Measurements from ENCODE around the gene PARD6G.

The PARD6G gene

GRCh38 chr18:80191264-80191663 is 56.0 kb downstream of the PARD6G start:
- H3K27ac ChIP-seq (ENCODE audit: low read depth, low read length): no peak overlapping the region
- H3K4me1 ChIP-seq (ENCODE audit: control insufficient read depth in 1 of 2, insufficient read depth in 2 of 2, low read length in 2 of 2): no peaks in the 10 kb centered on the region
- H3K27me3 ChIP-seq (ENCODE audit: control insufficient read depth in 1 of 2, insufficient read depth in 2 of 2, low read length in 2 of 2): no peaks in the 10 kb centered on the region
- H3K9me3 ChIP-seq (ENCODE audit: control insufficient read depth in 1 of 2, low read length in 2 of 2): no peaks in the 10 kb centered on the region
- H3K9ac ChIP-seq (ENCODE audit: low read depth in 1 of 2, low read length in 2 of 2): no peak overlapping the region
- H3K36me3 ChIP-seq (ENCODE audit: control insufficient read depth in 1 of 2, insufficient read depth in 2 of 2, low read length in 2 of 2): no peaks in the 10 kb centered on the region
- no peak overlapping the region for H3K4me3 ChIP-seq (ENCODE audit: low read depth in 1 of 2, low read length in 2 of 2)

- H3K9me3 ChIP-seq (ENCODE audit: control insufficient read depth in 1 of 2, low read length in 2 of 2): peaks cover 0 to 4% of the 10 kb centered on the region in 2 donors
- no peaks in the 10 kb centered on the region for H3K4me1 ChIP-seq (ENCODE audit: control insufficient read depth in 1 of 2, insufficient read depth in 2 of 2, low read length in 2 of 2)
- no peak overlapping the region for H3K27ac ChIP-seq (ENCODE audit: low read depth, low read length)
- H3K36me3 ChIP-seq (ENCODE audit: control insufficient read depth in 1 of 2, insufficient read depth in 2 of 2, low read length in 2 of 2): no peaks in the 10 kb centered on the region
- no peaks in the 10 kb centered on the region for H3K27me3 ChIP-seq (ENCODE audit: control insufficient read depth in 1 of 2, insufficient read depth in 2 of 2, low read length in 2 of 2)
- H3K4me3 ChIP-seq (ENCODE audit: low read depth in 1 of 2, low read length in 2 of 2): no peak overlapping the region
- H3K9ac ChIP-seq (ENCODE audit: low read depth in 1 of 2, low read length in 2 of 2): no peak overlapping the region
Measured at GRCh38 chr18:80190311-80190710, 57.0 kb downstream of the PARD6G start.

GRCh38 chr18:80189531-80189865 is 57.8 kb downstream of the PARD6G start:
- no peak overlapping the region for H3K4me3 ChIP-seq (ENCODE audit: low read depth in 1 of 2, low read length in 2 of 2)
- no peak overlapping the region for H3K27ac ChIP-seq (ENCODE audit: low read depth, low read length)
- H3K4me1 ChIP-seq (ENCODE audit: control insufficient read depth in 1 of 2, insufficient read depth in 2 of 2, low read length in 2 of 2): no peaks in the 10 kb centered on the region
- H3K27me3 ChIP-seq (ENCODE audit: control insufficient read depth in 1 of 2, insufficient read depth in 2 of 2, low read length in 2 of 2): no peaks in the 10 kb centered on the region
- no peaks in the 10 kb centered on the region for H3K36me3 ChIP-seq (ENCODE audit: control insufficient read depth in 1 of 2, insufficient read depth in 2 of 2, low read length in 2 of 2)
- H3K9me3 ChIP-seq (ENCODE audit: control insufficient read depth in 1 of 2, low read length in 2 of 2): peaks cover 0 to 4% of the 10 kb centered on the region in 2 donors
- no peak overlapping the region for H3K9ac ChIP-seq (ENCODE audit: low read depth in 1 of 2, low read length in 2 of 2)

- H3K4me3 ChIP-seq (ENCODE audit: low read depth in 1 of 2, low read length in 2 of 2): no peak overlapping the region
- no peaks in the 10 kb centered on the region for H3K27me3 ChIP-seq (ENCODE audit: control insufficient read depth in 1 of 2, insufficient read depth in 2 of 2, low read length in 2 of 2)
- H3K4me1 ChIP-seq (ENCODE audit: control insufficient read depth in 1 of 2, insufficient read depth in 2 of 2, low read length in 2 of 2): no peaks in the 10 kb centered on the region
- no peak overlapping the region for H3K9ac ChIP-seq (ENCODE audit: low read depth in 1 of 2, low read length in 2 of 2)
- no peak overlapping the region for H3K27ac ChIP-seq (ENCODE audit: low read depth, low read length)
- no peaks in the 10 kb centered on the region for H3K36me3 ChIP-seq (ENCODE audit: control insufficient read depth in 1 of 2, insufficient read depth in 2 of 2, low read length in 2 of 2)
- H3K9me3 ChIP-seq (ENCODE audit: control insufficient read depth in 1 of 2, low read length in 2 of 2): peaks cover 0 to 4% of the 10 kb centered on the region in 2 donors
Measured at GRCh38 chr18:80188643-80189530, 58.4 kb downstream of the PARD6G start.

GRCh38 chr18:80187956-80188642 is 59.2 kb downstream of the PARD6G start:
- Histone ChIP-seq H3K27ac (ENCODE audit: low read depth, low read length) (no peak overlapping the region), H3K4me1 (ENCODE audit: control insufficient read depth in 1 of 2, insufficient read depth in 2 of 2, low read length in 2 of 2) (no peaks in the 10 kb centered on the region), H3K4me3 (ENCODE audit: low read depth in 1 of 2, low read length in 2 of 2) (no peak overlapping the region), H3K9me3 (ENCODE audit: control insufficient read depth in 1 of 2, low read length in 2 of 2) (peaks cover 0 to 4% of the 10 kb centered on the region in 2 donors), H3K36me3 (ENCODE audit: control insufficient read depth in 1 of 2, insufficient read depth in 2 of 2, low read length in 2 of 2) (no peaks in the 10 kb centered on the region), H3K27me3 (ENCODE audit: control insufficient read depth in 1 of 2, insufficient read depth in 2 of 2, low read length in 2 of 2) (no peaks in the 10 kb centered on the region), H3K9ac (ENCODE audit: low read depth in 1 of 2, low read length in 2 of 2) (no peak overlapping the region)

GRCh38 chr18:80185545-80185944 is 61.8 kb downstream of the PARD6G start:
- Histone ChIP-seq H3K27ac (ENCODE audit: low read depth, low read length) (no peak overlapping the region), H3K36me3 (ENCODE audit: control insufficient read depth in 1 of 2, insufficient read depth in 2 of 2, low read length in 2 of 2) (no peaks in the 10 kb centered on the region), H3K9me3 (ENCODE audit: control insufficient read depth in 1 of 2, low read length in 2 of 2) (peaks cover 0 to 4% of the 10 kb centered on the region in 2 donors), H3K4me1 (ENCODE audit: control insufficient read depth in 1 of 2, insufficient read depth in 2 of 2, low read length in 2 of 2) (no peaks in the 10 kb centered on the region), H3K27me3 (ENCODE audit: control insufficient read depth in 1 of 2, insufficient read depth in 2 of 2, low read length in 2 of 2) (no peaks in the 10 kb centered on the region), H3K4me3 (ENCODE audit: low read depth in 1 of 2, low read length in 2 of 2) (no peak overlapping the region), H3K9ac (ENCODE audit: low read depth in 1 of 2, low read length in 2 of 2) (no peak overlapping the region)

- H3K4me1 ChIP-seq (ENCODE audit: control insufficient read depth in 1 of 2, insufficient read depth in 2 of 2, low read length in 2 of 2): no peaks in the 10 kb centered on the region
Measured at GRCh38 chr18:80184243-80184772, 63.0 kb downstream of the PARD6G start.

GRCh38 chr18:80183273-80184050 is 63.9 kb downstream of the PARD6G start:
- Histone ChIP-seq H3K36me3 (ENCODE audit: control insufficient read depth in 1 of 2, insufficient read depth in 2 of 2, low read length in 2 of 2) (no peaks in the 10 kb centered on the region), H3K27me3 (ENCODE audit: control insufficient read depth in 1 of 2, insufficient read depth in 2 of 2, low read length in 2 of 2) (no peaks in the 10 kb centered on the region), H3K4me3 (ENCODE audit: low read depth in 1 of 2, low read length in 2 of 2) (no peak overlapping the region), H3K4me1 (ENCODE audit: control insufficient read depth in 1 of 2, insufficient read depth in 2 of 2, low read length in 2 of 2) (no peaks in the 10 kb centered on the region), H3K27ac (ENCODE audit: low read depth, low read length) (no peak overlapping the region), H3K9me3 (ENCODE audit: control insufficient read depth in 1 of 2, low read length in 2 of 2) (peaks cover 0 to 4% of the 10 kb centered on the region in 2 donors), H3K9ac (ENCODE audit: low read depth in 1 of 2, low read length in 2 of 2) (no peak overlapping the region)

More at GRCh38 chr18:80184243-80184772, 63.0 kb downstream of the PARD6G start:
- Histone ChIP-seq H3K27me3 (ENCODE audit: control insufficient read depth in 1 of 2, insufficient read depth in 2 of 2, low read length in 2 of 2) (no peaks in the 10 kb centered on the region), H3K9me3 (ENCODE audit: control insufficient read depth in 1 of 2, low read length in 2 of 2) (peaks cover 0 to 4% of the 10 kb centered on the region in 2 donors), H3K4me3 (ENCODE audit: low read depth in 1 of 2, low read length in 2 of 2) (no peak overlapping the region), H3K9ac (ENCODE audit: low read depth in 1 of 2, low read length in 2 of 2) (no peak overlapping the region), H3K27ac (ENCODE audit: low read depth, low read length) (no peak overlapping the region), H3K36me3 (ENCODE audit: control insufficient read depth in 1 of 2, insufficient read depth in 2 of 2, low read length in 2 of 2) (no peaks in the 10 kb centered on the region)

GRCh38 chr18:80182855-80183254 is 64.5 kb downstream of the PARD6G start:
- Histone ChIP-seq H3K27ac (ENCODE audit: low read depth, low read length) (no peak overlapping the region), H3K4me1 (ENCODE audit: control insufficient read depth in 1 of 2, insufficient read depth in 2 of 2, low read length in 2 of 2) (no peaks in the 10 kb centered on the region), H3K9me3 (ENCODE audit: control insufficient read depth in 1 of 2, low read length in 2 of 2) (peaks cover 0 to 4% of the 10 kb centered on the region in 2 donors), H3K4me3 (ENCODE audit: low read depth in 1 of 2, low read length in 2 of 2) (no peak overlapping the region), H3K9ac (ENCODE audit: low read depth in 1 of 2, low read length in 2 of 2) (no peak overlapping the region), H3K27me3 (ENCODE audit: control insufficient read depth in 1 of 2, insufficient read depth in 2 of 2, low read length in 2 of 2) (no peaks in the 10 kb centered on the region), H3K36me3 (ENCODE audit: control insufficient read depth in 1 of 2, insufficient read depth in 2 of 2, low read length in 2 of 2) (no peaks in the 10 kb centered on the region)
